HepG2 (cell line): ENCODE results near the gene AGAP1.

ENCODE experiments used
- GATAD1 ChIP-seq: IDR thresholded peaks from 2 replicates; pipeline ENCODE4 v1.6.1; 2016; ENCODE audit warnings: missing genetic modification reagents, missing compliant biosample characterization
- MED13 ChIP-seq: sonication (generic); formaldehyde crosslinking; IDR thresholded peaks from 2 replicates; pipeline ENCODE4 v1.5.0; 2020; ENCODE audit warnings: missing genetic modification reagents
- RXRA ChIP-seq: sonication (generic); formaldehyde crosslinking; IDR thresholded peaks from 2 replicates; pipeline ENCODE4 v1.5.1; 2020; ENCODE audit warnings: missing genetic modification reagents
- SRSF1 ChIP-seq: fragments of 200-400 bp; formaldehyde crosslinking; optimal IDR thresholded peaks from 2 replicates; pipeline ENCODE3; 2017; ENCODE audit warnings: mild to moderate bottlenecking, low read depth, low read length, moderate library complexity
- TF ChIP-seq, protein P1 (sequence below): sonication (generic); formaldehyde crosslinking; IDR thresholded peaks from 2 replicates; pipeline ENCODE4 v1.5.0; 2020; ENCODE audit warnings: mild to moderate bottlenecking, missing genetic modification reagents, moderate library complexity
- TF ChIP-seq, protein P2 (sequence below): IDR thresholded peaks from 2 replicates; pipeline ENCODE4 v1.6.1; 2016; ENCODE audit warnings: low read depth, missing genetic modification reagents, missing compliant biosample characterization

DNA sequence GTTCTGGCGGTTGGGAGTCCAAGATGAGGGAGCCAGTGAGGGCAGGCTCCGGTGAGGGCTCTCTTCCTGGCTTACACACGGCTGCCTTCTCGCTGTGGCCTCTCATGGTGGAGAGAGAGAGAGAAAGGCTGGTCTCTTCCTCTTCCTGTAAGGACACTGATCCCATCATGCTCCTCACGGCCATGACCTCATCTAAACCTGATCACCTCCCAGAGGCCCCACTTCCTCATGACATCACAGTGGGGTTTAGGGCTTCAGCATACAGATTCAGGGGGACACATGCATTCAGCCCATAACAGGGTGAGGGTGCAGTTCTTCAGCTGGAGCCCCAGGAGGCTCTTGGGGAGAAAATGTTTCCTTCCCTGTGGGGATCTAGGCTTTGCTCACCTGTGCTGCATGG is 29.2 kb downstream of the AGAP1 start:
- TF ChIP-seq, protein P1, sequence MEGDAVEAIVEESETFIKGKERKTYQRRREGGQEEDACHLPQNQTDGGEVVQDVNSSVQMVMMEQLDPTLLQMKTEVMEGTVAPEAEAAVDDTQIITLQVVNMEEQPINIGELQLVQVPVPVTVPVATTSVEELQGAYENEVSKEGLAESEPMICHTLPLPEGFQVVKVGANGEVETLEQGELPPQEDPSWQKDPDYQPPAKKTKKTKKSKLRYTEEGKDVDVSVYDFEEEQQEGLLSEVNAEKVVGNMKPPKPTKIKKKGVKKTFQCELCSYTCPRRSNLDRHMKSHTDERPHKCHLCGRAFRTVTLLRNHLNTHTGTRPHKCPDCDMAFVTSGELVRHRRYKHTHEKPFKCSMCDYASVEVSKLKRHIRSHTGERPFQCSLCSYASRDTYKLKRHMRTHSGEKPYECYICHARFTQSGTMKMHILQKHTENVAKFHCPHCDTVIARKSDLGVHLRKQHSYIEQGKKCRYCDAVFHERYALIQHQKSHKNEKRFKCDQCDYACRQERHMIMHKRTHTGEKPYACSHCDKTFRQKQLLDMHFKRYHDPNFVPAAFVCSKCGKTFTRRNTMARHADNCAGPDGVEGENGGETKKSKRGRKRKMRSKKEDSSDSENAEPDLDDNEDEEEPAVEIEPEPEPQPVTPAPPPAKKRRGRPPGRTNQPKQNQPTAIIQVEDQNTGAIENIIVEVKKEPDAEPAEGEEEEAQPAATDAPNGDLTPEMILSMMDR (CRISPR knock-in tag), result no peak
- TF ChIP-seq, protein P2, sequence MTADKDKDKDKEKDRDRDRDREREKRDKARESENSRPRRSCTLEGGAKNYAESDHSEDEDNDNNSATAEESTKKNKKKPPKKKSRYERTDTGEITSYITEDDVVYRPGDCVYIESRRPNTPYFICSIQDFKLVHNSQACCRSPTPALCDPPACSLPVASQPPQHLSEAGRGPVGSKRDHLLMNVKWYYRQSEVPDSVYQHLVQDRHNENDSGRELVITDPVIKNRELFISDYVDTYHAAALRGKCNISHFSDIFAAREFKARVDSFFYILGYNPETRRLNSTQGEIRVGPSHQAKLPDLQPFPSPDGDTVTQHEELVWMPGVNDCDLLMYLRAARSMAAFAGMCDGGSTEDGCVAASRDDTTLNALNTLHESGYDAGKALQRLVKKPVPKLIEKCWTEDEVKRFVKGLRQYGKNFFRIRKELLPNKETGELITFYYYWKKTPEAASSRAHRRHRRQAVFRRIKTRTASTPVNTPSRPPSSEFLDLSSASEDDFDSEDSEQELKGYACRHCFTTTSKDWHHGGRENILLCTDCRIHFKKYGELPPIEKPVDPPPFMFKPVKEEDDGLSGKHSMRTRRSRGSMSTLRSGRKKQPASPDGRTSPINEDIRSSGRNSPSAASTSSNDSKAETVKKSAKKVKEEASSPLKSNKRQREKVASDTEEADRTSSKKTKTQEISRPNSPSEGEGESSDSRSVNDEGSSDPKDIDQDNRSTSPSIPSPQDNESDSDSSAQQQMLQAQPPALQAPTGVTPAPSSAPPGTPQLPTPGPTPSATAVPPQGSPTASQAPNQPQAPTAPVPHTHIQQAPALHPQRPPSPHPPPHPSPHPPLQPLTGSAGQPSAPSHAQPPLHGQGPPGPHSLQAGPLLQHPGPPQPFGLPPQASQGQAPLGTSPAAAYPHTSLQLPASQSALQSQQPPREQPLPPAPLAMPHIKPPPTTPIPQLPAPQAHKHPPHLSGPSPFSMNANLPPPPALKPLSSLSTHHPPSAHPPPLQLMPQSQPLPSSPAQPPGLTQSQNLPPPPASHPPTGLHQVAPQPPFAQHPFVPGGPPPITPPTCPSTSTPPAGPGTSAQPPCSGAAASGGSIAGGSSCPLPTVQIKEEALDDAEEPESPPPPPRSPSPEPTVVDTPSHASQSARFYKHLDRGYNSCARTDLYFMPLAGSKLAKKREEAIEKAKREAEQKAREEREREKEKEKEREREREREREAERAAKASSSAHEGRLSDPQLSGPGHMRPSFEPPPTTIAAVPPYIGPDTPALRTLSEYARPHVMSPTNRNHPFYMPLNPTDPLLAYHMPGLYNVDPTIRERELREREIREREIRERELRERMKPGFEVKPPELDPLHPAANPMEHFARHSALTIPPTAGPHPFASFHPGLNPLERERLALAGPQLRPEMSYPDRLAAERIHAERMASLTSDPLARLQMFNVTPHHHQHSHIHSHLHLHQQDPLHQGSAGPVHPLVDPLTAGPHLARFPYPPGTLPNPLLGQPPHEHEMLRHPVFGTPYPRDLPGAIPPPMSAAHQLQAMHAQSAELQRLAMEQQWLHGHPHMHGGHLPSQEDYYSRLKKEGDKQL (CRISPR knock-in tag), result no peak
- no peak for TF ChIP-seq RXRA
- TF ChIP-seq MED13 (CRISPR knock-in tag), result no peak
- TF ChIP-seq GATAD1, result no peak
- no peak for TF ChIP-seq SRSF1
